HG03135 (cell line): ENCODE data around the gene ROR2.

Experiments used
- ATAC-seq: cut with Tn5 transposase; IDR thresholded peaks from one replicate; pipeline ENCODE4 v1.9.1; 2021; ENCODE audit warnings: mild to moderate bottlenecking, moderate library complexity; ENCODE audit not compliant: unreplicated experiment

Gene ROR2

GRCh38 chr9:91882627-91883026 is 67.4 kb downstream of the ROR2 start:
- ATAC-seq = no peak

GRCh38 chr9:91880378-91880972 is 69.6 kb downstream of the ROR2 start:
- ATAC-seq = no peak

GRCh38 chr9:91879231-91879630 is 70.8 kb downstream of the ROR2 start:
- no peak for ATAC-seq

GRCh38 chr9:91873637-91874051 is 76.4 kb downstream of the ROR2 start:
- ATAC-seq = no peak

GRCh38 chr9:91868732-91869391 is 81.2 kb downstream of the ROR2 start:
- ATAC-seq = no peak

GRCh38 chr9:91867740-91868139 is 82.3 kb downstream of the ROR2 start:
- no peak for ATAC-seq

GRCh38 chr9:91865041-91865440 is 85.0 kb downstream of the ROR2 start:
- ATAC-seq = no peak

GRCh38 chr9:91864380-91864779 is 85.6 kb downstream of the ROR2 start:
- no peak for ATAC-seq

GRCh38 chr9:91863469-91863868 is 86.6 kb downstream of the ROR2 start:
- ATAC-seq = no peak

GRCh38 chr9:91858213-91859030 is 91.6 kb downstream of the ROR2 start:
- no peak for ATAC-seq

- ATAC-seq = no peak
Observed at GRCh38 chr9:91857291-91858212, 92.5 kb downstream of the ROR2 start.

GRCh38 chr9:91856419-91856818 is 93.6 kb downstream of the ROR2 start:
- no peak for ATAC-seq

- no peak for ATAC-seq
Observed at GRCh38 chr9:91855196-91855595, 94.8 kb downstream of the ROR2 start.

- ATAC-seq = no peak
Observed at GRCh38 chr9:91852801-91853347, 97.2 kb downstream of the ROR2 start.

- ATAC-seq = no peak
Observed at GRCh38 chr9:91849694-91850093, 100.3 kb downstream of the ROR2 start.

- no peak for ATAC-seq
Observed at GRCh38 chr9:91848146-91848545, 101.9 kb downstream of the ROR2 start.

- ATAC-seq = no peak
Observed at GRCh38 chr9:91847581-91848091, 102.4 kb downstream of the ROR2 start.

GRCh38 chr9:91845879-91846278 is 104.1 kb downstream of the ROR2 start:
- ATAC-seq = no peak

- no peak for ATAC-seq
Observed at GRCh38 chr9:91844701-91845291, 105.2 kb downstream of the ROR2 start.

GRCh38 chr9:91844190-91844589 is 105.8 kb downstream of the ROR2 start:
- no peak for ATAC-seq
